ENCODE measurements around the gene DENND6A.
"Not testable (repeated sequence)": the region's sequence is repeated elsewhere in the genome, so short reads cannot be mapped to it uniquely, and the experiment has no call there.

The DENND6A gene

GRCh38 chr3:57637391-57637790, 55.5 kb downstream of the DENND6A start:
- H3K36me3 ChIP-seq (ENCODE audit: control insufficient read depth, insufficient read depth, low read length): no peaks in the 10 kb centered on the region
- H3K79me2 ChIP-seq: no peaks in the 10 kb centered on the region
- H3K4me2 ChIP-seq (ENCODE audit: low read length): no peak overlapping the region
- no peak overlapping the region for H3K27ac ChIP-seq
- H3K4me3 ChIP-seq (ENCODE audit: low read depth, low read length): no peak overlapping the region
- TF ChIP-seq, protein P1, sequence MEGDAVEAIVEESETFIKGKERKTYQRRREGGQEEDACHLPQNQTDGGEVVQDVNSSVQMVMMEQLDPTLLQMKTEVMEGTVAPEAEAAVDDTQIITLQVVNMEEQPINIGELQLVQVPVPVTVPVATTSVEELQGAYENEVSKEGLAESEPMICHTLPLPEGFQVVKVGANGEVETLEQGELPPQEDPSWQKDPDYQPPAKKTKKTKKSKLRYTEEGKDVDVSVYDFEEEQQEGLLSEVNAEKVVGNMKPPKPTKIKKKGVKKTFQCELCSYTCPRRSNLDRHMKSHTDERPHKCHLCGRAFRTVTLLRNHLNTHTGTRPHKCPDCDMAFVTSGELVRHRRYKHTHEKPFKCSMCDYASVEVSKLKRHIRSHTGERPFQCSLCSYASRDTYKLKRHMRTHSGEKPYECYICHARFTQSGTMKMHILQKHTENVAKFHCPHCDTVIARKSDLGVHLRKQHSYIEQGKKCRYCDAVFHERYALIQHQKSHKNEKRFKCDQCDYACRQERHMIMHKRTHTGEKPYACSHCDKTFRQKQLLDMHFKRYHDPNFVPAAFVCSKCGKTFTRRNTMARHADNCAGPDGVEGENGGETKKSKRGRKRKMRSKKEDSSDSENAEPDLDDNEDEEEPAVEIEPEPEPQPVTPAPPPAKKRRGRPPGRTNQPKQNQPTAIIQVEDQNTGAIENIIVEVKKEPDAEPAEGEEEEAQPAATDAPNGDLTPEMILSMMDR (IDR thresholded peaks at IDR 0.05): no peak
- H3K4me1 ChIP-seq: peaks cover 2% of the 10 kb centered on the region
- no peaks in the 10 kb centered on the region for H3K9me3 ChIP-seq (ENCODE audit: control insufficient read depth, low read length)
- no peak overlapping the region for H2AFZ ChIP-seq
- no peaks in the 10 kb centered on the region for H3K27me3 ChIP-seq (ENCODE audit: control insufficient read depth, insufficient read depth, low read length)
- no peak overlapping the region for H3K9ac ChIP-seq

- not testable (repeated sequence) for H3K4me3 ChIP-seq (ENCODE audit: low read depth, low read length); H3K4me2 ChIP-seq (ENCODE audit: low read length); H2AFZ ChIP-seq; H3K27me3 ChIP-seq (ENCODE audit: control insufficient read depth, insufficient read depth, low read length); H3K4me1 ChIP-seq; H3K9ac ChIP-seq; H3K9me3 ChIP-seq (ENCODE audit: control insufficient read depth, low read length); H3K79me2 ChIP-seq; H3K36me3 ChIP-seq (ENCODE audit: control insufficient read depth, insufficient read depth, low read length); H3K27ac ChIP-seq
These were observed 58.6 kb downstream of the DENND6A start for GRCh38 chr3:57634259-57634658.

DNA sequence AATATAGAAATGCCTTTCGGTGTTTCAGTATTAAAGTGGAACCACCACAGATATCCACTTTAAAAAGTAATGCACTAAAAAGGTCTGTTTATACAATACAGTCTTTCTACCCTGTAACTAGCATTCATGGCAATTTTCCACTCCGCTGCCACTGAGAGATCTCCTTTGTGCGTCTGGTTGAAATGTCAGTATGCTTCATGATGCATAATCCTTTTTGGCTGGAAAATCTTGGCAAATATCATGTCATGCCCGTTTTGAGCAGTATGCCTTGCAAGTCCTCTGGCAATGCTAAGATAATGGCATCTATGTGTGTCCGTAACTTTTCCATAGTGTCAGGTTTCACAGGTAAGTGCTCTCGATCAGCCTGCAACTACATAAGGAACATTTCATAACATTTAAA, 64.9 kb downstream of the DENND6A start:
- Histone ChIP-seq H2AFZ (no peak overlapping the region), H3K4me2 (ENCODE audit: low read length) (no peak overlapping the region), H3K9me3 (ENCODE audit: control insufficient read depth, low read length) (no peaks in the 10 kb centered on the region), H3K27ac (no peak overlapping the region), H3K79me2 (no peaks in the 10 kb centered on the region), H3K4me3 (ENCODE audit: low read depth, low read length) (no peak overlapping the region), H3K9ac (no peak overlapping the region), H3K27me3 (ENCODE audit: control insufficient read depth, insufficient read depth, low read length) (no peaks in the 10 kb centered on the region), H3K36me3 (ENCODE audit: control insufficient read depth, insufficient read depth, low read length) (no peaks in the 10 kb centered on the region), H3K4me1 (no peaks in the 10 kb centered on the region)
- TF ChIP-seq, protein P1 (IDR thresholded peaks at IDR 0.05): no peak

- Histone ChIP-seq H3K4me1 (no peaks in the 10 kb centered on the region), H3K4me3 (ENCODE audit: low read depth, low read length) (no peak overlapping the region), H3K9me3 (ENCODE audit: control insufficient read depth, low read length) (no peaks in the 10 kb centered on the region), H3K27ac (no peak overlapping the region), H3K79me2 (no peaks in the 10 kb centered on the region), H3K36me3 (ENCODE audit: control insufficient read depth, insufficient read depth, low read length) (no peaks in the 10 kb centered on the region), H3K9ac (no peak overlapping the region), H3K4me2 (ENCODE audit: low read length) (no peak overlapping the region), H3K27me3 (ENCODE audit: control insufficient read depth, insufficient read depth, low read length) (no peaks in the 10 kb centered on the region), H2AFZ (no peak overlapping the region)
- TF ChIP-seq, protein P1 (IDR thresholded peaks at IDR 0.05): no peak
These were observed 68.1 kb downstream of the DENND6A start for GRCh38 chr3:57624801-57625200.

DNA sequence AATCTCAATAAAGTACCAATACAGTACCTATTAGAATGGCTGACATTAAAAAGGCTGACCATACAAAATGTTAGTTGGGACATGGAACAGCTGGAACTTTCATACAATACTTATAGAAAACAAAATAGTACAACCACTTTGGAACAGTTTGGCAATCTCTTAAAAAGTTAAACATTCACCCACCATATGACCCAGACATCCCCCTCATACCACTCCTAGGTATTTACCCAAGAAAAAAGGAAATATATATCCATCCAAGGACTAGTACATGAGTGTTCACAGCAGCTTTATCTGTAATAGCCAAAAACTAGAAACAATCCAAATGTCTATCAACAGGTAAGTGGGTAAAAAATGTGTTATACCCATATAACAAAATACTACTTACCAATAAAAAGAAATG, 70.5 kb downstream of the DENND6A start:
- Histone ChIP-seq H3K9me3 (ENCODE audit: control insufficient read depth, low read length) (no peaks in the 10 kb centered on the region), H3K27me3 (ENCODE audit: control insufficient read depth, insufficient read depth, low read length) (no peaks in the 10 kb centered on the region), H3K4me3 (ENCODE audit: low read depth, low read length) (no peak overlapping the region), H3K27ac (no peak overlapping the region), H3K4me2 (ENCODE audit: low read length) (no peak overlapping the region), H3K36me3 (ENCODE audit: control insufficient read depth, insufficient read depth, low read length) (no peaks in the 10 kb centered on the region), H3K79me2 (no peaks in the 10 kb centered on the region), H3K9ac (no peak overlapping the region), H2AFZ (no peak overlapping the region), H3K4me1 (no peaks in the 10 kb centered on the region)
- TF ChIP-seq, protein P1 (IDR thresholded peaks at IDR 0.05): no peak
